OCI-M2 (cell line): ENCODE data around the gene ZNF280A.
"Not testable (repeated sequence)": the region's sequence is repeated elsewhere in the genome, so short reads cannot be mapped to it uniquely, and the experiment has no call there.

Experiments
- DNase-seq: peaks from one replicate; lab custom pipeline; 2025; ENCODE audit not compliant: unreplicated experiment; lab: John Stamatoyannopoulos, UW

The ZNF280A gene

DNA sequence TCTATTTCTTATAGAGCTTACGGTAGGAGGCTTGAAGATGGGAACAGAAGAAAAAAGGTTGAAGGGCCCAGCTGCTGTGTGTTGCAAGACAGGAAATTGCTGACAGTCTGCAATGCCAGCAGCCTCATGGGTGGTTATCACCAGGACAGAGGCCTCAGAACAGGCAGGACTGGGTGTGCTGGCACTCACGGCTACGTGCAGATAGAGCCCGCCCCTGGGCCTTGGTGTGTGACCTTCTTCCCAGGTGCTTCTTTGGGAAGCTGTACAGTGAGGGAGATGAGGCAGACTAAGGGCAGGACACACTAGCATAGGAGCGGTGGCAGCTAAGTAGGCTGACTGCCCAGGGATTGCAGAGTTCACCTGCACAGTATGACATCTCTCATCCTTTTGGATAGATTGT lies 26.4 kb upstream of the ZNF280A start:
- DNase-seq, result no peak

DNA sequence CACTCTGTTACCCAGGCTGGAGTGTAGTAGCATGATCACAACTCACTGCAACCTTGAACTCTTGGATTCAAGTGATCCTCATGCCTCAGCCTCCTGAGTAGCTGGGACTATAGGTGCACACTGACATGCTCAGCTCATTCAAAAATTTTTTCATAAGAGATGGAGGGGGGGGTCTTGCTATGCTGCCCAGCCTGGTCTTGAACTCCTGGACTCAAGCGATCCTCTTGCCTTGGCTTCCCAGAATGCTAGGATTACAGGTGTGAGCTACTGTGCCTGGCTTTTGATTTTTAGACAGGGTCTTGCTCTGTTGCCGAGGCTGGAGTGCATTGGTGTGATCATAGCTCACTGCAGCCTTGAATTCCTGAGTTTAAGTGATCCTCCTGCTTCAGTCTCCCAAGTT lies 25.0 kb upstream of the ZNF280A start:
- DNase-seq, result no peak

DNA sequence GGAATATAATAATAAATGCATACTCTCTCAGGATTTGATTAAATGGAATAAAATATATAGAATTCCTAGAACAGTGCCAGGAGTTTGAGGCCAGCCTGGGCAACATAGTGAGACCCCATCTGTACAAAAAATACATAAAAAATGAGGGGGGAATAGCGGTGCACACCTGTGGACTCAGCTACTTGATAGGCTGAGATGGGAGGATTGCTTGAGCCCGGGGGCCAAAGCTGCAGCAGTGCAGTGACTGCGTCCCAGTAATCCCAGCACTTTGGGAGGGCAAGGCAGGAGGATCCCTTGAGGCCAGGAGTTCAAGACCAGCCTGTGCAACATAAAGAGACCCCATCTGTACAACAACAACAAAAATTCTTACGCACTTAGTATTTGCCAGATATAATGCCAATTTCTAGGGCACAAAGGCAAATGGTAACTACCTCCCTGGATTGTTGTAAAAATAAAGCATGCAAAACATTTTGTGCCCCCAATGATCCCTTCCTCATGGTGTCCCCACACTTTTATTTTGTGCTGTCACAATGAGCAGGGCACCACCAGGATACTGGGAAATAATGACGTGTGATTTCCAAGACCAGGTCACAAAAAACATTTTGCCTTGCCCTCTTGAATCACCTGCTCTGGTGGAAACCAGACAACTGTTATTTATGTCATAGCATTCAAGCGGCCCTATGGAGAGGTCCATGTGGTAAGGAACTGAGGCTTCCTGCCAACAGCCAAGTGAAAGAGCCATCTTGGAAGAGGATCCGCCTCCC lies 18.3 kb upstream of the ZNF280A start:
- no peak for DNase-seq

DNA sequence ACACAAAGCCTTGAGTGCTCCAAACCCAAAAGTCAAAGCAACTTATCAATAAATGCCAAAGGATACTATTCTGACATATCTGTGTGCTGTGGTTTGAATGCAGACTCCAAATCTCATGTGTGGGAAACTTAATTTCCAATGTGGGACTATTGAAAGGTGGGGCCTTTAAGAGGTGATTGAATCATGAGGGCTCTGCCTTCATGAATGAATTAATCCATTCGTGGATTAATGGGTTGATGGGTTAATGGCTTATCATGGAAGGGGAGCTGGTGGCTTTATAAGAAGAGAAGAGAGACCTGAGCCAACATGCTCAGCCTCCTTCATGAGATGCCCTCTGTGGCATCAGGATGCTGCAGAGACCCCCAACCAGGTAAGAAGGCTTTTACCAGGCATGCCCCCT lies 16.8 kb upstream of the ZNF280A start:
- no peak for DNase-seq

DNA sequence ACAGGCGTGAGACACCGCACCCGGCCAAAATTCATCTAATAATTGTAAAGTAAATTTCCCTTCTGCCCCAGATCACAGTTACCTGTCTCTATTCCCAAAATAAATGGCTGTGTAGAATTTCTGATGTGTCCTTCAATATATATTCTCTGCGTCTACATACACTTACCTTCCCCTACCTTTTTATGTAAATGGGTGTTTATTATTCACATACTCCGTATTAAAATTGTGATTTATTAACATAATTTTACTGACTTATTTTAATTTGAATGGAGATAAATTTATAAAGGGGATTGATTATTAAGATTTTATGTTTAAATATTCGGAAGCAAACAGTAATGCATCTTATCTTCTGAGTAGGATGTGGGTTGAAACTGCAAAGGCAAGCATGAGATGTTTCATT lies 16.4 kb upstream of the ZNF280A start:
- no peak for DNase-seq

DNA sequence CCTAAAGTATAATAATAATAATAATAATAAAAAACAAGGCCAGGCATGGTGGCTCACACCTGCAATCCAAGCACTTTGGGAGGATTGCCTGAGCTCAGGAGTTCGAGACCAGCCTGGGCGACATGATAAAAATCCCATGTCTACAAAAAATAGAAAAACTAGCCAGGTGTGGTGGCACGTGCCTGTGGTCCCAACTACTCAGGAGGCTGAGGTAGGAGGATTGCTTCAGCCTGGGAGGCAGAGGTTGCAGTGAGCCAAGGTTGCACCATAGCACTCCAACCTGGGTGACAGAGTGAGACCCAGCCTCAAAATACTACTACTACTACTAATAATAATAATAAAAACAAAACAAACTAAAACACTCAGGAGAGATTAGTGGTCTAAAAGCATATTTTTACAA lies 15.6 kb upstream of the ZNF280A start:
- no peak for DNase-seq

DNA sequence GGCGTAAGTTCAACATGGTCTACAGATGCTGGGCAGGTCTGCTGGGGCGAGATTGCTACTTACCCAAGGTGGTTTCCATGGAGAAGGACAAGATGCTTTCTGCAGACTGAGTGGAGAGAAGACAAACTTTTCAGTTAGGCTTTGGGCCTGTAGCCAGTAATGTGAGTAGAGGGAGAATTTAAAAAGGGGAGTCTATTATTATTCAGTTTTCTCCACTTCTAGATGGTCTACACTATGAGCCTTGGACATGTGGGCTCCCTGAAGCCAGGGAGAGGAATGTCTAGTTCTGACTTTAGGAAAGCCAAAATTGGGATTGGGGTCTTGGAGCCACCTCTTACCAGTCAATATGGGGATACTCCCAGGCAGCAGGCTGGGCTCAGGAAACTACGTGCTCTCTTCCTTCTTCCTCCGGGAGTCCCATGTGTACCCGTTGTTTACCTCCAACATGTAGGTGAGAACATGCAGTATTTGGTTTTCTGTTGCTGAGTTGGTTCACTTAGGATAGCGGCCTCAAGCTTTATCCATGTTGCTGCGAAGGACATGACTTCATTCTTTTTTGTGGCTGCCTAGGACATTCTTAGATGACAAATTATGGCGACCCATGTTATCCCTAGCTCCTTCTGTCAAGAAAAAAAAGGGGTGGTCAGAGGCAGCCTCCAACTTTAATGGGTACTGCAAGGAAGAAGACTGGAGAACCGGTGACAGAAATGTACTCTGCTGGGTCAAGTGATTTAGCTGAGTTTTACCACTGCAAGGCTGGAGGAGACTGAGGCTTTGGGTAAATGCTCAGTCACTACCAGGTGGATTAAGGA lies 14.7 kb upstream of the ZNF280A start:
- no peak for DNase-seq

DNA sequence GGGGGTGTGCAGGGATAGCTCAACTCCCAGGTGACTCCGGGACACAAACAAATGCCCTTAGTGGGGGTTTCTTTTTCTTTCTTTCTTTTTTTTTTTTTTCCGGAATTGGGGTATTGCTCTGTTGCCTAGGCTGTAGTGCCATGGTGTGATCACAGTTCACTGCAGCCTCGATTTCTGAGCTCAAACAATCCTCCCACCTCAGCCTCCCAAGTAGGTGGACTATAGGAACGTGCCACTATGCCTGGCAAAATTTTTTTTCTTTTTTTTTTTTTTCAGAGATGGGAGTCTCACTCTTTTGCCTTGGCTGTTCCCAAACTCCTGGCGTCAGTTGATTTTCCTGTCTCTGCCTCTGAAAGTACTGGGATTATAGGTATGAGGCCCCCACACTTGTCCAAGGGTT lies 13.8 kb upstream of the ZNF280A start:
- no peak for DNase-seq

DNA sequence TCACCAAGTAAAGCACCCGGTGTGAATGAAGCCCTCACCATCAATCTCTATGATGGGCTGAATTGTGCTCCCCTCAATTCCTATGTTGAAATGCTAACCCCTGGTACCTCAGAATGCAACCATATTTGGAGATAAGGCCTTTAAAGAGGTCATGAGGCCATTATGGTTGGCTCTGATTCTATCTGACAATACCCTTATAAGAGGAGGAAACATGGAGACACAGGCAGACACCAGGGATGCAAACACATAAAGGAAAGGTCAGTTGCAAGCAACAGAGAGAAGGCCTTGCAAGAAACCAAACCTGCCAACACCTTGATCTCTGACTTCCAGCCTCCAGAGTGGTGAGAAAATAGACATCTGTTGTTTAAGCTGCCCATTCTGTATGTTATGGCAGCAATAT lies 13.3 kb upstream of the ZNF280A start:
- no peak for DNase-seq

DNA sequence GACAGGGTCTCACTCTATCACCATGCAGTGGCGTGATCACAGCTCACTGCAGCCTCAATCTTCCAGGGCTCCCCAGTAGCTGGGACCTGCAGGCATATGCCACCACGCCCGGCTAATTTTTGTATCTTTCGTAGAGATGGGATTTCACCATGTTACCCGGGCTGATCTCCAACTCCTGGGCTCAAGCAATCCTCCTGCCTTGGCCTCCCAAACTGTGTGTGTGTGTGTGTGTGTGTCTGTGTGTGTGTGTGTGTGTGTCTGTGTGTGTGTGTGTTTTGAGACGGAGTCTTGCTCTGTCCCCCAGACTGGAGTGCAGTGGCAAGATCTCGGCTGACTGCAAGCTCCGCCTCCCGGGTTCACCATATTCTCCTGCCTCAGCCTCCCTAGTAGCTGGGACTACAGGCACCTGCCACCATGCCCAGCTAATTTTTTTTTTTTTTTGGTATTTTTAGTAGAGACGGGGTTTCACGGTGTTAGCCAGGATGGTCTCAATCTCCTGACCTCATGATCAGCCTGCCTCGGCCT lies 12.5 kb upstream of the ZNF280A start:
- DNase-seq, result not testable (repeated sequence)

DNA sequence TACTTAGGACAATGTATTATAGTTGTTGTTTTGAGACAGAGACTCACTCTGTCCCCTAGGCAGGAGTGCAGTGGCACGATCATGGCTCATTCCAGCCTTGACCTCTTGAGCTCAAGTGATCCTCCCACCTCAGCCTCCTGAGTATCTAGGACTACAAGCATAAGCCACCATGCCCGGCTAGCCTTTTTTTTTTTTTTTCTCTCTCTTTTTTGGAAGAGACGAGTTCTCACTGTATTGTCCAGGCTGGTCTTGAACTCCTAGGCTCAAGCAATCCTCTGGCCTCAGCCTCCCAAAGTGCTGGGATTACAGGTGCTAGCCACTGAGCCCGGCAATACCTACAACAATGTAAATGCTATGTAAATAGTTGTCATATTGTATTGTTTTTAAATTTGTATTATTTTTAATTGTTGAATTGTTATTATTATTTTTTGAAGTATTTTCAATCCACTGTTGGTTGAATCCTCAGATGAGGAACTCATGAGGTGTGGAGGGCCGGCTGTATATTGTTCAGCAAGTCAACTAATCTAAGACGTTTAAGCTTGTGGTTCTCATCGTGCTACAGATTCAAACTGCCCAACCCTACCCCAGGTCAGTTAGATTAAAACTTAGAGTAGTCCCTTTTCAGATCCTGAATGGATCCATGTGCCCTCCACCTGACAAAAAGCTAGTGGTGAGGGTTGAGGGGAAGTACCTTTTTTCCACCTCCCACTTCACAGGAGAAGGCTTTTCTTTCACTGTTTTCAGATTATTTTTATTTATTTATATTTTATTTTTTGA lies 11.9 kb upstream of the ZNF280A start:
- DNase-seq, result no peak

DNA sequence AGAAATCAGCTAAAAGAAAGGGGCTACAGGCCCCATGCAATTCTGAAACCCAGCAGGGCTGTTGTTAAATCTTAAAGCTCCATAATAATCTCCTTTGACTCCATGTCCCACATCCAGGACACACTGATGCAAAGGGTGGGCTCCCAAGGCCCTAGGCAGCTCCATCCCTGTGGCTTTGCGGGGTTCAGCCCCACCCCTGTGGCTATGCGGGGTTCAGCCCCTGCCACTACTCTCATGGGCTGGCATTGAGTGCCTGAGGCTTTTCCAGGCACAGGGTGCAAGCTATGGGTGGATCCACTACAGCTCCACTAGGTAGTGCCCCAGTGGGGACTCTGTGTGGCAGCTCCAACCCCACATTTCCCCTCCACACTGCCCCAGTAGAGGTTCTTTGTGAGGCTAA lies 8.7 kb upstream of the ZNF280A start:
- DNase-seq, result no peak

DNA sequence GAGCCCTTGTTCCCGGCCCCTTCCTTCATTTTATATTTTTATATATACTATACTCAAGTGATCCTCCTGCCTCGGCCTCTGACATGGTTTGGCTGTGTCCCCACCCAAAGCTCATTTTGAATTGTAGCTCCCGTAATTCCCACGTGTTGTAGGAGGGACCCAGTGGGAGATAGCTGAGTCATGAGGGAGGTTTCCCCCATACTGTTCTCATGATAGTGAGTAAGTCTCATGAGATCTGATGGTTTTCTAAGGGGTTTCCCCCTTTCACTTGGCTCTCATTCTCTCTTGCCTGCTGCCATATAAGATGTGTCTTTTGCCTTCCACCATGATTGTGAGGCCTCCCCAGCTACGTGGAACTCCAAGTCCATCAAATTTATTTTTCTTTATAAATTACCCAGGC lies 7.2 kb upstream of the ZNF280A start:
- DNase-seq, result no peak

DNA sequence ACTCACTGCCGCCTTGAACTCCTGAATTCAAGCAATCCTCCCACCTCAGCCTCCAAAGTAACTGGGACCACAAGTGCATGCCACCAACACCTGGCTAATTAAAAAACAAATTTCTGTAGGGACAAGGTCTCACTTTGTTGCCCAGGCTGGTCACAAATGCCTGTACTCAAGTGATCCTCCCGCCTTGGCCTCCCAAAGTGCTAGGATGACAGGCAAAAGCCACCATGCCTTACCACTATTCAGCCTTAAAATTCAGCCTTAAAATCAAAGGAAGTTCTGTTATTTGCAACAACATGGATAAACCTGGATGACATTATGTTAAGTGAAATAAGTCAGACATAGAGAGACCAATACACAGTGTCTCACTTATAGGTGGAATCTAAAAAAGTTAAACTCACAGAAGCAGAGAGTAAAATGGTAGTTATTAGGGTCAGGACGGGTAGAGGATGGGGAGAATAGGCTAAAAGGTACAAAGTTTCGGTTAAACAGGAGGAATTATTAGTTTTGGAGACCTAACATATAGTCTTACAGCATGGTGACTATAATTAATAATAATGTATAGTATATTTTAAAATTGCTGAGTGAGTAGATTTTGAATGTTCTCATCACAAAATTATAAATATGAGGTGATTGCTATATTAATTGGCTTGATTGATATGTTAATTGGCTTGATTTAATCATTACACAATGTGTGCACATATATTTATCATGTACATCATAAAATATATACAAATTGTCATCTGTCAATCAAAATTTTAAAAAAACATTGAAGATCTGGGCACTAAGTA lies 6.2 kb upstream of the ZNF280A start:
- DNase-seq, result no peak

DNA sequence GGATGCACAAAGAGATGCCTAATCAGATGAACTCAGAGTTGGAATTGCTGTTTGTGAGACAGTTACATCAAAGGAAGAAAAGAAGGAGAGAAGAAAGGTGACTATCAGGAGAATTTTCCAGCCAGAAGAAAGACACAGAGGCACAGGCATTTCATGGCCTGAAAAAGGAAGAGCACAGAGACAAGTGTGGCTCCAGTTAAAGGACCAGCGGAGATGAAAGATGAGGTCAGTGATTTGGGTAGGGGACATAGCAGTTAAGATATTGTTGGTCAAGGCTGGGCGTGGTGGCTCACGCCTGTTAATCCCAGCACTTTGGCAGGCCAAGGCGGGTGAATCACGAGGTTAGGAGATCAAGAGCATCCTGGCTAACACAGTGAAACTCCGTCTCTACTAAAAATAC lies 3.4 kb upstream of the ZNF280A start:
- no peak for DNase-seq

DNA sequence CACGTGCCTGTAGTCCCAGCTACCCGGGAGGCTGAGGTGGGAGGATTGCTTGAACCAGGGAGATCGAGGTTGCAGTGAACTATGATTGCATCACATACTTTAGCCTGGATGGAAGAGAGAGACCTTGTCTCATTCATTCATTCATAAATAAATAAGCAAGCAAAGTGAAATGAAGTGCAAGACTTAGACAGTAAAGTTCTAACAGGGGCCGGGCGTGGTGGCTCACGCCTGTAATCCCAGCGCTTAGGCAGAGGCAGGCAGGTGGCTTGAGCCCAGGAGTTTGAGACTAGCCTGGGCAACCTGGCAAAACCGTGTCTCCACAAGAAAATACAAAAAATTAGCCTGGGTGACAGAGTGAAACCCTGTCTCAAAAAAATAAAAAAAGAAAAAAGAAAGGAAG lies 1.6 kb upstream of the ZNF280A start:
- no peak for DNase-seq

DNA sequence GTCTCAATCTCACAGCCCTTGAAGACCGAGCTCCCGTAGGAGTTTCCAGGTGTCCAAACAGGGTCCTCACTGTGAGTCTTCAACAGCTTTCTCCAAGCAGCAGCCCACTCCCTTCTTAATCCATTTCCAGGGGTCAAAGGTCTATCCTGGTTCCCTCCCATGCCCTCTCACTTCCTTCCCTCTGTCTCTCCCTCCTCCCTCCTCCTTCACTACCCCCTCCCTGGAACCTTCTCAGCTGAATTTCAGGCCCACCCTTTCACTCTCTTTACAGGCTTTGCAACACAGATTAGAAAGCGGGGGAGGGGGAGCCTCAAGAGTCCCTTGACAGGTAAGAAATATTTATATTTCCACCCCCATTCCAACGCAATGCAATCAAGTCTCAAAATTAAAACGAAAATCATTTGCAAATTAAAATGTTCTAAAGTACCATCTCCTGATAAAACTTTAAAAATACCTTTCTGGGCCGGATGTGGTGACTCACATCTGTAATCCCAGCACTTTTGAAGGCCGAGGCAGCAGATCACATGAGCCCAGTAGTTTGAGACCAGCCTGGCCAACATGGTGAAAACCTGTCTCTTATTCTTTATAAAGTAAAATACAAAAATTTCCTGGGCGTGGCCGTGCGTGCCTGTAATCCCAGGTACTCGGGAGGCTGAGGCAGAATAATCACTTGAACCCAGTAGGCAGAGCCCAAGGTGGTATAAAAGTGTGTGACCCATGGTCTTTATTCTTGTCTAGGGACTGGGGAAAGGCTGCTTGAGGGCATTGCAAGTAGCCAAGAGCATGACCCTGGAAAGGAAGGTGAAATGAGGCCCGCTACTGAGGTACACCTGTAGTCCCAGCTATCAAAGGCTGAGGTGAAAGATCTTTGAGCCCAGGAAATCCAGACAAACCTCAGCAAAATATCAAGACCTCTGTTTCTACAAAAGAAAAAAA lies 865 bp upstream of the ZNF280A start:
- DNase-seq, result no peak

DNA sequence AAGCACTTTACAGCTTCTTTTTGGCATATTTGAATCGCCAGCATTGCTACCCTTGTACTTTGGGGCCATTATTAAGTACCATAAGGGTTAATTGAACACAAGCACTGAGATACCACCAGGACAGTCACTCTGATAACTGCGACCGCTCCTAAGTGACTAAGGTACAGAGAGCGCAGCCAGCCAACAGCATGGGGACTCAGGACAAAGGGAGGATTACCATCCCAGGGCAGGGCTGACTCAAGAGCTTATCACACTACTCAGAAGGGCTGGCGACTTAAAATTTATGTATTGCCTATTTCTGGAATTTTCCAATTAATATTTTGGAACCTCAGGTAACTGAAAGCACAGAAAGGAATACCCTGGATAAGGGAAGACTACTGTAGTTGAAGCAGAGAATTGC lies 479 bp downstream of the ZNF280A start:
- DNase-seq, result no peak

DNA sequence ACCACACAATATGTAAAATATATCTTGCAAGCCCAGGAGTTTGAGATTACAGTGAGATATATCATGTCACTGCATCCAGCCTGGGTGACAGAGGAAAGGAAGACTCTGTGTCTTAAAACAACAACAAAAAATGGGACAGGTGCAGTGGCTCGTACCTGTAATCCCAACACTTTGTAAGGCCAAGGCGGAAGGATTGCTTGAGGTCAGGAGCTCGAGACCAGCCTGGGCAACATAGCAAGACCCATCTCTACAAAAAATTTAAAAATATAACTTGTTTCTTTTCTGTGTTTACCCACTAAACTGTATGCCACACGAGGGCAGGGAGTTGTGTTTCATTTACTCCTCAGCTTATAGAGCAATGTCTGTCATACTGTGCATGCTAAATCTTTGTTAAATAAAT lies 3.1 kb downstream of the ZNF280A start:
- no peak for DNase-seq

DNA sequence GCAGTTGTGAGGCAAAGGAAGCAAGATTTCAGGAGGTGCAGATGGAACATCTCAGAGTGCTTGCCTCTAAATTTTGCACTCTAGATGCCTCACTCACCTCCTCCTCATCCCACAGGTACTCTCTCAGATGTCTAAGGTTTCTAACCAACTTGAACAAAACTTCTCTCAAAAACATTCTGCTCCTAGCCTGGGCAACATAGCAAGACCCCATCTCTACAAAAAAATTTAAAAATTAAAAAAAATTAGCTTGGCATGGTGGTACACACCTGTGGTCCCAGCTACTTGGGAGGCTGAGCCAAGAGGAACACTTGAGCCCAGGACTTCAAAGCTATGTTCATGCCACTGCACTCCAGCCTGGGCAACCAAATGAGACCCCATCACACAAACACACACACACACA lies 4.2 kb downstream of the ZNF280A start:
- DNase-seq, result no peak
